Measurements from ENCODE around the gene CCNK.

DNA sequence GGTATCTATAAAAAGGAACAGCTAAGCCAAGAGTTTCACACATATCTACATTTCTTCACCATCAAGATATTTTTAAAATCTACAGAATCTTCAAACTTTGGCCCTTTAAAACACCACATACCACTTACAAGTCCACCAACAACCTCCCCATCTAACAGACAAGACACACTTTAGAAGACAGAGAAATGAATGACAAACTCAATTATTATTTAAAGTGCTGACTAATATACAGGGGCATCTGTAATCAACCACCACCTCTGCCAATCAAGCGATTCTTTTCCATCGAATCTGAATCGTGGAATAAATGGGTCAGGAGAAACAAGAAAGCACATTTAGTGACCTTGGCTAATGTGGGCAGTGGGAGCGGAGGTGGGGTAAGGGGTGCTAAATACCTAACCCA is 8.3 kb upstream of the CCNK start:
- TF ChIP-seq CTCF (IDR thresholded peaks at IDR 0.05) (no peak), POLR2A (IDR thresholded peaks at IDR 0.05) (no peak)

Data from uterus (tissue), 2 donors.